ENCODE results near the gene PAPSS2. TPM values are rescaled to one million over a fixed set of nuclear protein-coding genes. Genes with fewer than 3 reads are reported as not detected.
A peak's percentile ranks its signal among the peaks of the same experiment; 100 is the strongest.

The PAPSS2 gene
- total and polyA plus RNA-seq, 2 experiments from 2014 or later = 38.3 to 58.0 TPM

DNA sequence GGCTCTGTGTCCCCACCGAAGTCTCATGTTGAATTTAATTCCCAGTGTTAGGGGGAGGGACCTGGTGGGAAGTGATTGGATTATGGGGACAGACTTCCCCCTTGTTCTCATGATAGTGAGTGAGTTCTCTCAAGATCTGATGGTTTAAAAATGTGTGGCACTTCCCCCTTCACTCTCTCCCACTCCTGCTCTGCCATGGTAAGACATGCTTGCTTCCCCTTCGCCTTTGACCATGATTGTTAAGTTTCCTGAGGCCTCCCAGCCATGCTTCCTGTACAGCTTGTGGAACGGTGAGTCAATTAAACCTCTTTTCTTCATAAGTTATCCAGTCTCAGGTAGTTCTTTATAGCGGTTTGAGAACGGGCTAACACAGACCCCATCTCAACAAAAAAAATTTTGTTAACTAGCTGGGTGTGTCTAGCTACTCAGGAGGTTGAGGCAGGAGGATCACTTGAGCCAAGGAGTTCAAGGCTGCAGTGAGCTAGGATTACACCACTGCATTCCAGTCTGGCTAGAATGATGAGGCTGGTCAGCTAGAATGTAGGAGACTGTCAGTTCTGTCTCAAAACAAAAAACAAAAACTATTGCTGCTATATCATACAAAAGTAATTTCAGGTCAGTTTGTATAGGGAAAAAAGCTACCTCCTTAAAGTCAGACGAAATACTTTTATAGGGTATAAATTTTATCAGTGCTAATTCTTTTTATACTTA, 100.7 kb downstream of the PAPSS2 start:
- no peaks in the 10 kb centered on the region for H3K4me1 ChIP-seq (ENCODE audit: insufficient read depth)
- no peaks in the 10 kb centered on the region for H3K79me2 ChIP-seq
- no peak overlapping the region for H3K4me3 ChIP-seq
- no peak overlapping the region for H3K27ac ChIP-seq
- no peaks in the 10 kb centered on the region for H3K9me3 ChIP-seq (ENCODE audit: low read depth)
- DNase-seq (ENCODE audit: low spot score) = no peak
- TF ChIP-seq EZH2 (IDR thresholded peaks at IDR 0.05; ENCODE audit: borderline replicate concordance) = no peak
- no peak for TF ChIP-seq EZH2phosphoT487 (IDR thresholded peaks at IDR 0.05; ENCODE audit: low read depth, severe bottlenecking, unreplicated experiment)
- no peak for TF ChIP-seq CTCF (IDR thresholded peaks at IDR 0.05; ENCODE audit: poor library complexity)
- H3K27me3 ChIP-seq = no peaks in the 10 kb centered on the region
- H2AFZ ChIP-seq = no peak overlapping the region
- no peaks in the 10 kb centered on the region for H3K36me3 ChIP-seq (replicated peaks; ENCODE audit: insufficient read depth, low read depth)
- 87% methylated on average over 6 of the region's 6 CpGs for WGBS (ENCODE audit: low lambda C conversion rate, missing lambda C conversion rate)
- no peak overlapping the region for H3K4me2 ChIP-seq
- H3K9me2 ChIP-seq (replicated peaks; ENCODE audit: insufficient read depth) = no peaks in the 10 kb centered on the region
- no peaks in the 10 kb centered on the region for H4K20me1 ChIP-seq (ENCODE audit: insufficient read depth, poor library complexity, severe bottlenecking)

DNA sequence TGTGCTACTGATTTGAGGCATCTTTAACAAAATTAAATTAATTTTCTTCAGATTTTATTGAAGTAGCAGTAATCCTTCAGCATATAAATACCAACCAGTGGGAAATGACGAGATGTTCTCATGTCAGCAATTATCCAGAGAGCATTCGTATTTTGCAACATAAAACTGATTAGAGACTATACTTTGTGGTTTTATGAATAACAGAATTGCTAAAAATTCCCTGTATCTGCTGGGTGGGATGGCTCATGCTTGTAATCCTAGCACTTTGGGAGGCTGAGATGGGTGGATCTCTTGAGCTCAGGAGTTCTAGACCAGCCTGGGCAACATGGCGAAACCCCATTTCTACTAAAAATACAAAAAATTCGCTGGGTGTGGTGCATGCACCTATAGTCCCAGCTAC, 101.5 kb downstream of the PAPSS2 start:
- no peaks in the 10 kb centered on the region for H3K9me3 ChIP-seq (ENCODE audit: low read depth)

DNA sequence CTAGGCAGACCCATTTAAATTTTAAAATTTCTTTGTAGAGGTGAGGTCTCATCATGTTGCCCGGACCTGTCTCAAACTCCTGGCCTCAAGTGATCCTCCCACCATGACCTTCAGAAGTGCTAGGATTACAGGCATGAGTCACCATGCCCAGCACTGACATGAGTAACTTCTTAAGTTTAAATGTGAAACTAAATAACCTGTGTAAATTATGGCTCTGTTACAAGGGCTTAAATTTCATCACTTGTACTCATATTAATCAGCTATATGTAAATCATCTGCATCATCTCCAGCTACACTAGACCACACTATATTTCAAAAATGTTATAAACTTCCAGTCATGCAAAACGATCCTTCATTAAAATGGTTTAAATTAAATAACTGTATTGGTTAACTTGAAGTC, 102.2 kb downstream of the PAPSS2 start:
- Histone ChIP-seq H3K36me3 (replicated peaks; ENCODE audit: insufficient read depth, low read depth) (no peaks in the 10 kb centered on the region), H3K4me3 (no peak overlapping the region), H2AFZ (no peak overlapping the region), H3K27ac (peak overlapping the region; percentile 4), H3K4me2 (no peak overlapping the region), H3K9me3 (ENCODE audit: low read depth) (no peaks in the 10 kb centered on the region), H4K20me1 (ENCODE audit: insufficient read depth, poor library complexity, severe bottlenecking) (no peaks in the 10 kb centered on the region), H3K9me2 (replicated peaks; ENCODE audit: insufficient read depth) (no peaks in the 10 kb centered on the region), H3K79me2 (no peaks in the 10 kb centered on the region), H3K27me3 (no peaks in the 10 kb centered on the region), H3K4me1 (ENCODE audit: insufficient read depth) (no peaks in the 10 kb centered on the region)
- 65% methylated on average over 2 of the region's 2 CpGs for WGBS (ENCODE audit: low lambda C conversion rate, missing lambda C conversion rate)
- peak; percentile 48 for DNase-seq (ENCODE audit: low spot score)
- TF ChIP-seq CTCF (IDR thresholded peaks at IDR 0.05; ENCODE audit: poor library complexity) = no peak
- TF ChIP-seq EZH2 (IDR thresholded peaks at IDR 0.05; ENCODE audit: borderline replicate concordance) = no peak
- TF ChIP-seq EZH2phosphoT487 (IDR thresholded peaks at IDR 0.05; ENCODE audit: low read depth, severe bottlenecking, unreplicated experiment) = no peak

More for the DNA sequence above, 101.5 kb downstream of the PAPSS2 start:
- TF ChIP-seq EZH2 (IDR thresholded peaks at IDR 0.05; ENCODE audit: borderline replicate concordance) (no peak), CTCF (IDR thresholded peaks at IDR 0.05; ENCODE audit: poor library complexity) (no peak), EZH2phosphoT487 (IDR thresholded peaks at IDR 0.05; ENCODE audit: low read depth, severe bottlenecking, unreplicated experiment) (no peak)
- DNase-seq (ENCODE audit: low spot score) = no peak
- Histone ChIP-seq H3K4me1 (ENCODE audit: insufficient read depth) (no peaks in the 10 kb centered on the region), H3K27ac (no peak overlapping the region), H3K4me2 (no peak overlapping the region), H2AFZ (no peak overlapping the region), H3K4me3 (no peak overlapping the region), H3K9me2 (replicated peaks; ENCODE audit: insufficient read depth) (no peaks in the 10 kb centered on the region), H3K27me3 (no peaks in the 10 kb centered on the region), H4K20me1 (ENCODE audit: insufficient read depth, poor library complexity, severe bottlenecking) (no peaks in the 10 kb centered on the region), H3K79me2 (no peaks in the 10 kb centered on the region), H3K36me3 (replicated peaks; ENCODE audit: insufficient read depth, low read depth) (no peaks in the 10 kb centered on the region)
- WGBS (ENCODE audit: low lambda C conversion rate, missing lambda C conversion rate) = 87% methylated on average over 4 of the region's 4 CpGs
